Measurements from ENCODE around the gene SLC19A1.

GRCh38 chr21:45449658-45450422 lies 92.4 kb downstream of the SLC19A1 start:
- TF ChIP-seq CTCF (IDR thresholded peaks at IDR 0.05) (no peak), POLR2AphosphoS5 (IDR thresholded peaks at IDR 0.05) (no peak), POLR2A (IDR thresholded peaks at IDR 0.05) (no peak)
